Uterus (tissue), 2 donors: ENCODE results near the gene PKD2.

Experiments
- POLR2A ChIP-seq, 2 donors: fragments of 450-650 bp; IDR thresholded peaks; one replicate each; pipeline ENCODE4 v1.6.1; 2016; ENCODE audit warnings: antibody characterized with exemption in 2 of 2, mild to moderate bottlenecking in 1 of 2, moderate library complexity in 1 of 2
- TF ChIP-seq, protein P1 (sequence below), 4 experiments: fragments of 200-600 bp in 2 of 4; fragments of 450-650 bp in 2 of 4; sonication (generic) in 2 of 4; IDR thresholded peaks; one replicate each; pipeline ENCODE4 v1.5.1; 2016 to 2019; ENCODE audit warnings: antibody characterized with exemption in 4 of 4, mild to moderate bottlenecking in 2 of 4, moderate library complexity in 1 of 4

DNA sequence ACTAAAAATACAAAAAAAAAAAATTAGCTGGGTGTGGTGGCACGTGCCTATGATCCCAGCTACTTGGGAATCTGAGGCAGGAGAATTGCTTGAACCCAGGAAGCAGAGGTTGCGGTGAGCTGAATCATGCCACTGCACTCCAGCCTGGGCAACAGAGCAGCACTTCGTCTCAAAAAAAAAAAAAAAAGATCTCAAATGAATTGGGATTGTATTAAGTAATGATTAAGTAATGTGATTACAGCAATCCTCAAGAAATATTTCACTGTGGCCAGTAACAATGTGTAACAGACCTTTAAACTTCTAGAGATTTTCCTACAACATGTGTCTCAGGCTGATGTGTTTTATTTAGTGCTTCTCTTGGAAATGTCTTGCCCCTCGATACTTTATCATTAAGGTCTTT lies 46.8 kb downstream of the PKD2 start:
- TF ChIP-seq, protein P1, sequence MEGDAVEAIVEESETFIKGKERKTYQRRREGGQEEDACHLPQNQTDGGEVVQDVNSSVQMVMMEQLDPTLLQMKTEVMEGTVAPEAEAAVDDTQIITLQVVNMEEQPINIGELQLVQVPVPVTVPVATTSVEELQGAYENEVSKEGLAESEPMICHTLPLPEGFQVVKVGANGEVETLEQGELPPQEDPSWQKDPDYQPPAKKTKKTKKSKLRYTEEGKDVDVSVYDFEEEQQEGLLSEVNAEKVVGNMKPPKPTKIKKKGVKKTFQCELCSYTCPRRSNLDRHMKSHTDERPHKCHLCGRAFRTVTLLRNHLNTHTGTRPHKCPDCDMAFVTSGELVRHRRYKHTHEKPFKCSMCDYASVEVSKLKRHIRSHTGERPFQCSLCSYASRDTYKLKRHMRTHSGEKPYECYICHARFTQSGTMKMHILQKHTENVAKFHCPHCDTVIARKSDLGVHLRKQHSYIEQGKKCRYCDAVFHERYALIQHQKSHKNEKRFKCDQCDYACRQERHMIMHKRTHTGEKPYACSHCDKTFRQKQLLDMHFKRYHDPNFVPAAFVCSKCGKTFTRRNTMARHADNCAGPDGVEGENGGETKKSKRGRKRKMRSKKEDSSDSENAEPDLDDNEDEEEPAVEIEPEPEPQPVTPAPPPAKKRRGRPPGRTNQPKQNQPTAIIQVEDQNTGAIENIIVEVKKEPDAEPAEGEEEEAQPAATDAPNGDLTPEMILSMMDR (IDR thresholded peaks at IDR 0.05): no peak
- TF ChIP-seq POLR2A (IDR thresholded peaks at IDR 0.05): no peak
